ENCODE data around the gene MED6.

Gene MED6, protein sequence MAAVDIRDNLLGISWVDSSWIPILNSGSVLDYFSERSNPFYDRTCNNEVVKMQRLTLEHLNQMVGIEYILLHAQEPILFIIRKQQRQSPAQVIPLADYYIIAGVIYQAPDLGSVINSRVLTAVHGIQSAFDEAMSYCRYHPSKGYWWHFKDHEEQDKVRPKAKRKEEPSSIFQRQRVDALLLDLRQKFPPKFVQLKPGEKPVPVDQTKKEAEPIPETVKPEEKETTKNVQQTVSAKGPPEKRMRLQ

DNA sequence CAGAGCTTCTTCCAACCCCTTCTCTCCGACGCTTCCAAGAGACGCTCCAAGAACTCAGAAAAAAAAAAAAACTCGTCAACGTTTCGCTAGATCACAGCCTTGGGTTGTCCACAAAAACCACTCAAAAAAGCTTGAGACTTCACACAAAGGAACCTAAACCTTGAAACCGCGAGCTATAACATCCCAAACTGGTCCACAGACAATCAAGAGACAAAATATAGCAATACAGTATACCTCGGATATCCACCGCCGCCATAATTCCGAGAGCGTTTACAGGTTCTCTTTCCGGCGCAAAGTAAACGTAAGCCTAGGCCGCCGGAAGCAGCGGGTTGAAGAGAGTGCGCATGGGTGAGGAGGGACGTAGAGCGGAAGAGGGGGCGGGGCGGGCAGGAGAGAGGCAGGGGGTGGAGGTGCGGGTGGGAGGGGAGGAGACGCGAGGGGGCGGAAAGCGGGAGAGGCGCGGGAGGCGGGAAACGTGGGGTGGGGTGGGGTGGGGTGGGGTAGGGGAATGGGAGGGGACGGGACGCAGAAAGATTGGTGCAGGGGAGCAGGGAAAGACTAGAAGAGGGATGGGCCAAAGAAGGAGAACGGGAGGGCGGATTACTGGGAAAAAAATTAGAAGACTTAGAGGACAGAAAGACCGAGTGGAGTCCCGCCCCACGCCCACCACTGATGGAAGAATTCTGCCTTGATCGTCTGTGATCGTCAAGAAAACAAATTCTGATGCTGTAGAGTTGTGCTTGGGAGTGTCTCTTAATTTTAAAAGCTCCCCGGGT is at the start of gene MED6:
Gene MED6, minus strand, starts transcription at position 274 of the 776 bp plus-strand sequence. Its CDS starts 18 bp downstream, at position 256.
- H3K9ac ChIP-seq (ENCODE audit: low read depth, low read length) = peak within 1 kb of the TSS; percentile 92
- no peaks in the 10 kb centered on the region for H3K9me3 ChIP-seq (ENCODE audit: insufficient read depth, low read depth, low read length)
- H3K4me3 ChIP-seq (ENCODE audit: low read length) = peak within 1 kb of the TSS; percentile 95
- H3K36me3 ChIP-seq (ENCODE audit: insufficient read depth, low read depth, low read length) = peaks cover 18% of the 10 kb centered on the region
- H3K27me3 ChIP-seq (ENCODE audit: insufficient read depth, low read length) = peaks cover 10% of the 10 kb centered on the region; the same call in 1 of the 2 replicates
- peak within 1 kb of the TSS; percentile 55 for H3K27ac ChIP-seq (ENCODE audit: low read length)
- peaks cover 13% of the 10 kb centered on the region; the same call in 1 of the 2 replicates for H3K4me1 ChIP-seq (ENCODE audit: insufficient read depth, low read length)

DNA sequence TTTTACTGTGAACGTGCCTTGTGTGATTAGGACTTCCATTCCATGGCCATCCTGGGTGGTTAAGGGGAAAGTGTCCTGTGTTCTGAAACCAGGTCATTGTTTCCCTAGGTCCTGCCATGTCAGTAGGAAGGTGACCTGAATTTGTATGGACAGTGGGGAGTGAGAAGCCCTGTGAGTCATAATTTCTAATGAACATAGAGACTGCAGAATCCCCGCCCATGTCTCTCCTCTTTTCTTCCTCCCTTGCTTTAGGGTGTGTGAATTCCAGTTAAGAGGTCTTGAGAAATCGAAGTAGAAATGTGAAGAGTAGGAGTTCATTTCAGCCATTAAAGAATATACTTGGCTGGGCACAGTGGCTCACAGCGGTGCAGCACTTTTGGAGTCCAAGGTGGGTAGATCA is 49.3 kb upstream of the MED6 start:
- no peak overlapping the region for H3K9ac ChIP-seq (ENCODE audit: low read depth, low read length)
- H3K4me3 ChIP-seq (ENCODE audit: low read length) = no peak overlapping the region
- peaks cover 70% of the 10 kb centered on the region for H3K4me1 ChIP-seq (ENCODE audit: insufficient read depth, low read length)

DNA sequence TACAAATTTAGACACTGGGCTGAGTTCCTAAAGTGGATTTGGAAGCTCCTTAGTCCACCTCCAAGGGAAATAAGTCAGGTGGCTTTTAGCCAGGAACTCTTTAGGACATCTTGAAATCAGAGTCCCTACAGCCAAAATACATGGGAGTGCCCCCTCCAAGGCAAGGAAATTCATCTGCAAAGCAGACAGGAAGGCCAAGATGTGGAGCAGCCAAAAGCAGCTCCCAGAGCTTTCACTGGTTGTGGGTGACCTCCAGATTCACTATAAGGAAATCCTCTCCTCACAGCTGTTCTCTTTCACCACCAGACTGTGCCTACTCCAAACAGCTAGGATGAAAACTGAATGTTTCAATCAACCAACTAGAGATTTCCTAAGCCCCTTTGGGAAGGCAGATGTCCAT is 47.9 kb upstream of the MED6 start:
- Histone ChIP-seq H3K9me3 (ENCODE audit: insufficient read depth, low read depth, low read length) (no peaks in the 10 kb centered on the region), H3K27ac (ENCODE audit: low read length) (peak overlapping the region; percentile 29), H3K9ac (ENCODE audit: low read depth, low read length) (no peak overlapping the region), H3K27me3 (ENCODE audit: insufficient read depth, low read length) (no peaks in the 10 kb centered on the region), H3K4me1 (ENCODE audit: insufficient read depth, low read length) (peaks cover 68% of the 10 kb centered on the region), H3K4me3 (ENCODE audit: low read length) (no peak overlapping the region), H3K36me3 (ENCODE audit: insufficient read depth, low read depth, low read length) (peaks cover 36% of the 10 kb centered on the region; the same call in 1 of the 2 replicates)

More for the DNA sequence above, 49.3 kb upstream of the MED6 start:
- peaks cover 36% of the 10 kb centered on the region; the same call in 1 of the 2 replicates for H3K36me3 ChIP-seq (ENCODE audit: insufficient read depth, low read depth, low read length)
- H3K27me3 ChIP-seq (ENCODE audit: insufficient read depth, low read length) = no peaks in the 10 kb centered on the region
- H3K9me3 ChIP-seq (ENCODE audit: insufficient read depth, low read depth, low read length) = no peaks in the 10 kb centered on the region
- no peak overlapping the region for H3K27ac ChIP-seq (ENCODE audit: low read length)

DNA sequence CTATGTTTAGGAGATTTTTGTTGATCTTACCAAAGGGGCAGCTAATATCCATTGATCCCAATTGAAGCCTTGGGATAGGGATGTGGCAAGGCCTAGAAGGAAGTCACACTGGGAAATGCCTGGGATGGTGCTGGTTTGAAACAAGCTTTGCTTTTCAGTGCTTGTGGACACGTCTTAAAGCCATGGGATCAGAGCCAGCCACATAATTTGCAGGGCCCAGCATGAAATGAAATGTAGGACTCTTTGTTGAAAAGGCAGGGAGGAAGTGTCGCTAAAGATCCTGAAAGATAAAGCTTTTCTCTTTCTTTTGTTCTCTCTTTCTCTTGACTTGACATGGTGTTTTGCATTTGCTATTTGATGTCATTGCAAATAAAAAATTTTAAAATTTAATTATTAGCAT is 46.2 kb upstream of the MED6 start:
- Histone ChIP-seq H3K27me3 (ENCODE audit: insufficient read depth, low read length) (no peaks in the 10 kb centered on the region), H3K4me1 (ENCODE audit: insufficient read depth, low read length) (peaks cover 53% of the 10 kb centered on the region), H3K9me3 (ENCODE audit: insufficient read depth, low read depth, low read length) (no peaks in the 10 kb centered on the region), H3K36me3 (ENCODE audit: insufficient read depth, low read depth, low read length) (peaks cover 21% of the 10 kb centered on the region; the same call in 1 of the 2 replicates), H3K9ac (ENCODE audit: low read depth, low read length) (peak overlapping the region; percentile 12; the same call in 1 of the 2 replicates), H3K27ac (ENCODE audit: low read length) (peak overlapping the region; percentile 35), H3K4me3 (ENCODE audit: low read length) (peak overlapping the region; percentile 23; the same call in 1 of the 2 replicates)

DNA sequence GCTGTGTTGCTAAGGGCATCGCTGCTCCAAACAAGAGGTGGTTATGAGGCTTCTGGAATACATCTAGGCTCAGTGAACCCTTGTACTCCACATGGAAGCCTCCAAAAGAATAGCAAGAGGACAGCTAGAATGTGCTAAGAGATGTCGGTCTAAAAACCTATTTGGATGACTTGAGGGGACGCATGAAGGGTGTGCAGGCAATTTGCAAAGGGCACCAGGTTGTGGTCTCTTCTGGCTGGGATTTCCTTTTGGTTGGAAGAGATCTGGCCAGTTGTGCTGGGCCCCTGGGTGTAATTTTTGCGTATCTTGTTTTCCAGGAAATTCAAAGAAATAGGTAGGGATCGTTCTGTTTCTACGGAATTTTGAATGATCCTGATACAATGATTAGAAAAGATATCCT is 45.4 kb upstream of the MED6 start:
- H3K27ac ChIP-seq (ENCODE audit: low read length) = peak overlapping the region; percentile 35
- peak overlapping the region; percentile 23; the same call in 1 of the 2 replicates for H3K4me3 ChIP-seq (ENCODE audit: low read length)
- peaks cover 48% of the 10 kb centered on the region for H3K4me1 ChIP-seq (ENCODE audit: insufficient read depth, low read length)

DNA sequence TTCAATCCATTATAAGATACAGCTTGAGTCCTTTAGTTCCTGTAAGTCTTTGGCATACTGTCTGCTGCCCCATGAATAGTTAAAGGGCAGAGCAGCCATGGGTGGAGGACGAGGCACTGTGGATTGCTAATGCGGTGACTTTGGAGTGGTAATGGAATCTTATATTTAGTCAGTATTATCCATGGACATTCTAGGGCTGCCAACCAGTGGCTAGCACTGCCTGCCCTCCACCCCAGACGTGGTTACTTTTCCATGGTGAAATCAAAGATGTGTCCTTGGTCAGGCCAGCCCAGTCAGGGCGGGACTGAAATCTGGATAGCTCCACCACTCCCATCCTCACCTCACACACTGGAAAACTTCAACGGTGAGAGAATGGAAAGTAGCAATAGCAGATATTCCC is 43.5 kb upstream of the MED6 start:
- Histone ChIP-seq H3K27me3 (ENCODE audit: insufficient read depth, low read length) (0 out of 2 replicates have a peak, but pooled peaks cover 5% of the 10 kb centered on the region), H3K9ac (ENCODE audit: low read depth, low read length) (peak overlapping the region; percentile 90; the same call in 1 of the 2 replicates), H3K9me3 (ENCODE audit: insufficient read depth, low read depth, low read length) (no peaks in the 10 kb centered on the region), H3K36me3 (ENCODE audit: insufficient read depth, low read depth, low read length) (no peaks in the 10 kb centered on the region), H3K27ac (ENCODE audit: low read length) (no peak overlapping the region), H3K4me1 (ENCODE audit: insufficient read depth, low read length) (peaks cover 57% of the 10 kb centered on the region), H3K4me3 (ENCODE audit: low read length) (peak overlapping the region; percentile 95)

More for the DNA sequence above, 45.4 kb upstream of the MED6 start:
- H3K9ac ChIP-seq (ENCODE audit: low read depth, low read length) = peak overlapping the region; percentile 12; the same call in 1 of the 2 replicates
- peaks cover 13% of the 10 kb centered on the region; the same call in 1 of the 2 replicates for H3K36me3 ChIP-seq (ENCODE audit: insufficient read depth, low read depth, low read length)
- 0 out of 2 replicates have a peak, but pooled peaks cover 2% of the 10 kb centered on the region for H3K27me3 ChIP-seq (ENCODE audit: insufficient read depth, low read length)
- no peaks in the 10 kb centered on the region for H3K9me3 ChIP-seq (ENCODE audit: insufficient read depth, low read depth, low read length)

DNA sequence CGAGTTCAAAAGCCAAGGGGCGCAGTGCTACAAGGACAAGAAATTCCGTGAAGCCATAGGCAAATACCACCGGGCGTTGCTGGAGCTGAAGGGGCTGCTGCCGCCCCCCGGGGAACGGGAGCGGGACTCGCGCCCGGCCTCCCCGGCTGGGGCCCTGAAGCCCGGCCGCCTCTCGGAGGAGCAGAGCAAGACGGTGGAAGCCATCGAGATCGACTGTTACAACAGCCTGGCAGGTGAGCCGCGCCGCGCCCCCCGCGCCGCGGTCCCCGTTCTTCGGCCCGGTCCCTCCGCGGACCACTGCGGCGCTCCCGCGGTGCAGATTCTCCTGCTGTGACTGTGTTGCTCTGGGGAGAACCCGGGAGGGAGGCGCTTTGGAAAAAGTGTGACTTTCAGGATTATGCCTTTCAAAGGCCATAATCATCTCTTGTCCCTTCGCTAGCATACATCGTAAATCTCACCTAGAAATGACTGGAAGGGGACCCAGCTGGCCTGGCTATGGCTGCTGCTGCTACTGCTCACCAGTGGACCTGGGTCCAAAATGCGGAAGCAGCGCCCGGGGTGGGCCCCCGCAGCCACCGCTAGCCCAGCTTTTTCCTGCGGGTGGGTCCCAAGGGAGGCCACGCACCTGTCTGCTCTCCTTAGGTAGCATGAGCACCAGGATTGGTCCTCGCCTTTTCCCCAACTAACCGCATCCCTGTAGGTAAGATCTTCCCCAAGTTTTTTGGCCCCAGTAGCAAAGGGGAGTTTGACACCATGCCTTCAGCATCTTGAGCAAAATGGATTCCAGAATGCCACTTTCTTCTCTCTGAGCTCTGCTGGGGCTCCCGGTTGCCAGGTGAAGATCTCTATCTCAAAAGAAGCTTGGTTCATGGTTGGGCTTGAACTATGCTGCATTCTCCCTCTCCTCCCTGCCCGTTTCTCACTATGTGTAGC is 42.1 kb upstream of the MED6 start:
- H3K9ac ChIP-seq (ENCODE audit: low read depth, low read length) = peak overlapping the region; percentile 90; the same call in 1 of the 2 replicates
- H3K9me3 ChIP-seq (ENCODE audit: insufficient read depth, low read depth, low read length) = no peaks in the 10 kb centered on the region
- peaks cover 44% of the 10 kb centered on the region for H3K4me1 ChIP-seq (ENCODE audit: insufficient read depth, low read length)
- 0 out of 2 replicates have a peak, but pooled peaks cover 5% of the 10 kb centered on the region for H3K27me3 ChIP-seq (ENCODE audit: insufficient read depth, low read length)
- no peaks in the 10 kb centered on the region for H3K36me3 ChIP-seq (ENCODE audit: insufficient read depth, low read depth, low read length)
- H3K27ac ChIP-seq (ENCODE audit: low read length) = peak overlapping the region; percentile 30
- H3K4me3 ChIP-seq (ENCODE audit: low read length) = peak overlapping the region; percentile 95

DNA sequence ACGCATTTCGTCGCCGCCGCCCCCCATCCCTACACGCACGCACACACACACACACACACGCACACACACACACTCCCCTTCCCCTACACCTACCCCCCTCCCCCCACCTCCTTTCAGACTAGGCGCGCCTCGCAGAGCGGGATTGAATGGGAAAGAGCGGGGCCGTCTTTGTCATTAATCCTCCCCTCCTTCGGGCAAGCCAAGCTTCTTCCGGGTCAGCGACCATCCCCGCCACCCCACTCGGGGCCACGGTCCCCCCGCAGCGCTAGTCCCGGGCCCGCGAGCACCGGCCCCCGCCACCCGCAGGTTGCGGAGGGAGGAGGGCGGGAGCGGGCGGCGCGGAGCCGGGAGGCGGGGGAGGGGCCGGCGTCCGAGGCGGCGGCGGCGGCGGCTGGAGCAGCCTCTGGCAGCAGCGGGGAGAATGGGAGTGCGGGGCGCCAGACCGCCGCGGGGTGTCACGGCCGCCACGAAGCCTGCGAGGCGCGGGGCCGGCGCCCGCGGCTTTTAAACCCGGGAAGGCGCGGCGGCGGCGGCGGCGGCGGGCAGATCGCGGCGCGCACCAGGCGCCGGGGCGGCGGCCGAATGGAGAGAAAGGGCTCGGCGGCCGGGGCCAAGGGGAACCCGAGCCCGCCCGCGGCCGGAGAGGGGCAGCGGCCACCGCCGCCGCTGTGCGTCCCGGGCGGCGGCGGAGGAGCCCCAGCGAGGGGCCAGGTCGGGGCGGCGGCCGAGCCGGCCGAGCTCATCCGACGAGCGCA is 41.3 kb upstream of the MED6 start, which contains the start of gene TTC9:
Gene TTC9, plus strand, starts transcription at position 369 of the 755 bp plus-strand sequence. Its CDS starts 214 bp downstream, at position 583.
- Histone ChIP-seq H3K9me3 (ENCODE audit: insufficient read depth, low read depth, low read length) (no peaks in the 10 kb centered on the region), H3K4me1 (ENCODE audit: insufficient read depth, low read length) (peaks cover 38% of the 10 kb centered on the region), H3K36me3 (ENCODE audit: insufficient read depth, low read depth, low read length) (no peaks in the 10 kb centered on the region), H3K4me3 (ENCODE audit: low read length) (peak within 1 kb of the TSS; percentile 95), H3K9ac (ENCODE audit: low read depth, low read length) (peak within 1 kb of the TSS; percentile 90; the same call in 1 of the 2 replicates), H3K27ac (ENCODE audit: low read length) (peak within 1 kb of the TSS; percentile 30), H3K27me3 (ENCODE audit: insufficient read depth, low read length) (0 out of 2 replicates have a peak, but pooled peaks cover 5% of the 10 kb centered on the region)

DNA sequence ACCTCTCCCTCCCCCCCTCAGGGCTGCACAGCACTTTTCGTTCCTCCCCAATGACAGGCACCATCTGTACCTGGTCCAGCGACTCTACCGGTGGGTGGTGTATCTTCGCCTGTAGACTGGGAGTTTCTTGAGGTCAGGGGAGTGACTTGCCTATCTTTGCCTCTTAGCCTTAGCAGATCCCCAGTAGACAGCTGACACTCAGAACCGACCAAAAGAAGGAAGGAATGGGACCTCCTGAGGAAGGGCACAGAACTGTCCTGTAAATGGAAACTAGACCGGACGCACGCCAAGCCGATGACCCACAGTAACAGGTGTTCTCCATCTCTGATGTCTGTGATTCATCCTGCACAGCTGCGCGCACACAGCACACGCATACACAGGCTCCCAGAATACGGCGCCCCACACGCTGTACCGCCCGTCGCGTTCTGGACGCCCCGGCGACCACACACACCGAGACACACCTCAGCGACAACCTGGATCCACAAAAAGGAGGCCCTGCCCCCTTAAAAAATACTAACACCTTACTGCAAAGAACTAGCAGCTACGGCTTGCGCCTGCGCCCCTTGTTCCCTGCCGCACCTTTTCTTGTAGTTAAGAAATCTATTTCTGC is 40.6 kb upstream of the MED6 start:
- 0 out of 2 replicates have a peak, but pooled peaks cover 5% of the 10 kb centered on the region for H3K27me3 ChIP-seq (ENCODE audit: insufficient read depth, low read length)
- peak overlapping the region; percentile 89 for H3K4me3 ChIP-seq (ENCODE audit: low read length)
- 0 out of 2 replicates have a peak, but pooled peaks cover 4% of the 10 kb centered on the region for H3K9me3 ChIP-seq (ENCODE audit: insufficient read depth, low read depth, low read length)
- peaks cover 31% of the 10 kb centered on the region; the same call in 1 of the 2 replicates for H3K4me1 ChIP-seq (ENCODE audit: insufficient read depth, low read length)
- H3K9ac ChIP-seq (ENCODE audit: low read depth, low read length) = peak overlapping the region; percentile 26; the same call in 1 of the 2 replicates
- no peaks in the 10 kb centered on the region for H3K36me3 ChIP-seq (ENCODE audit: insufficient read depth, low read depth, low read length)
- H3K27ac ChIP-seq (ENCODE audit: low read length) = peak overlapping the region; percentile 24

DNA sequence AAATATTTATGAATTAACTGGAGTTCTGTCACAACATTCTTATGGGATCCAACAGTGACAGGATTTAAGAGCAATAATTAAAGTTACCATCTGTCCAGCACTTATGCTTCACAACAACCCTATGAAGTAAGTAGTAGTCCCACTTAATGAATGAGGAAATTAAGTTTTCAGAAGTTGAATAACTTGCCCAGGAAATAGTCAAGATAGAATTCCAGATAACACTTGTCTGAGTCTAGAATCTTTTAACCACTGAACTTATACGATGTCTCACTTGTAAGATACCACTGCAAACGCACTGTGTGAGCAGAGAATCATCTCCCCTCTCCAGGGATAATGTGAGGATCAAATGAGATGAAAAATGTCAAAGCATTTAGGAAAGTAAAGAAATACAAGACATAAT is 38.0 kb upstream of the MED6 start:
- 0 out of 2 replicates have a peak, but pooled peaks cover 5% of the 10 kb centered on the region for H3K27me3 ChIP-seq (ENCODE audit: insufficient read depth, low read length)
- no peak overlapping the region for H3K27ac ChIP-seq (ENCODE audit: low read length)
- H3K9me3 ChIP-seq (ENCODE audit: insufficient read depth, low read depth, low read length) = peaks cover 9% of the 10 kb centered on the region; the same call in 1 of the 2 replicates
- H3K4me3 ChIP-seq (ENCODE audit: low read length) = no peak overlapping the region
- H3K36me3 ChIP-seq (ENCODE audit: insufficient read depth, low read depth, low read length) = 0 out of 2 replicates have a peak, but pooled peaks cover 3% of the 10 kb centered on the region
- peaks cover 12% of the 10 kb centered on the region; the same call in 1 of the 2 replicates for H3K4me1 ChIP-seq (ENCODE audit: insufficient read depth, low read length)
- no peak overlapping the region for H3K9ac ChIP-seq (ENCODE audit: low read depth, low read length)

Data from iPS-20b (cell line).